Stimulated activated memory B cell treated with anti-CD40 and anti-IgM and Interleukin-4, amounts not matched to agents 10 μg/mL and 1 μg/mL and 100 μg/mL, for 72 hours (primary cell): ENCODE results near the gene SARNP.
"Not testable (repeated sequence)": the region's sequence is repeated elsewhere in the genome, so short reads cannot be mapped to it uniquely, and the experiment has no call there.

Experiments
- ATAC-seq: fragments of 150-1000 bp; cut with Tn5 transposase; 2 replicates; pipeline ENCODE4 v1.10.0; 2021
- H3K27ac Mint-ChIP-seq: one replicate; pipeline ENCODE4 v1.8.0; 2022; ENCODE audit warnings: mild to moderate bottlenecking, mixed read lengths
- H3K27me3 Mint-ChIP-seq: one replicate; pipeline ENCODE4 v1.8.0; 2022; ENCODE audit warnings: mixed read lengths
- H3K36me3 Mint-ChIP-seq: one replicate; pipeline ENCODE4 v1.8.0; 2022; ENCODE audit warnings: mixed read lengths
- H3K4me1 Mint-ChIP-seq: one replicate; pipeline ENCODE4 v1.8.0; 2022; ENCODE audit warnings: mixed read lengths
- H3K4me3 Mint-ChIP-seq: one replicate; pipeline ENCODE4 v1.8.0; 2022; ENCODE audit warnings: mild to moderate bottlenecking, moderate library complexity, mixed read lengths
- H3K9me3 Mint-ChIP-seq: one replicate; pipeline ENCODE4 v1.8.0; 2022; ENCODE audit warnings: mixed read lengths

The SARNP gene

GRCh38 chr12:55817345-55818139 is at the start of gene SARNP, which contains the start of gene ORMDL2:
TSS of gene SARNP (minus strand) at chr12:55817724. CDS start at chr12:55817701, 23 bp downstream.
TSS of gene ORMDL2 (plus strand) at chr12:55818041. CDS start at chr12:55819000, 959 bp downstream.
- H3K4me3 Mint-ChIP-seq: no peak within 1 kb of the TSS
- ATAC-seq: peak; percentile 99
- no peaks in the 10 kb centered on the region for H3K9me3 Mint-ChIP-seq
- H3K27me3 Mint-ChIP-seq: no peaks in the 10 kb centered on the region
- peaks cover 31% of the 10 kb centered on the region for H3K4me1 Mint-ChIP-seq
- H3K36me3 Mint-ChIP-seq: peaks cover 29% of the 10 kb centered on the region
- H3K27ac Mint-ChIP-seq: no peak within 1 kb of the TSS

GRCh38 chr12:55866454-55867004 is 49.0 kb upstream of the SARNP start:
- H3K4me3 Mint-ChIP-seq, H3K36me3 Mint-ChIP-seq, H3K27me3 Mint-ChIP-seq, H3K27ac Mint-ChIP-seq, ATAC-seq, H3K4me1 Mint-ChIP-seq, H3K9me3 Mint-ChIP-seq: not testable (repeated sequence)

- H3K9me3 Mint-ChIP-seq: peaks cover 3% of the 10 kb centered on the region
These were observed 47.8 kb upstream of the SARNP start for GRCh38 chr12:55865327-55865726.

GRCh38 chr12:55862931-55863330 is 45.4 kb upstream of the SARNP start:
- not testable (repeated sequence) for H3K4me3 Mint-ChIP-seq, H3K36me3 Mint-ChIP-seq, H3K4me1 Mint-ChIP-seq, H3K27ac Mint-ChIP-seq, H3K27me3 Mint-ChIP-seq, H3K9me3 Mint-ChIP-seq, ATAC-seq

More at GRCh38 chr12:55865327-55865726, 47.8 kb upstream of the SARNP start:
- H3K27ac Mint-ChIP-seq: no peak overlapping the region
- no peak for ATAC-seq
- no peaks in the 10 kb centered on the region for H3K36me3 Mint-ChIP-seq
- no peaks in the 10 kb centered on the region for H3K27me3 Mint-ChIP-seq
- H3K4me3 Mint-ChIP-seq: no peak overlapping the region
- no peaks in the 10 kb centered on the region for H3K4me1 Mint-ChIP-seq

GRCh38 chr12:55862286-55862685 is 44.8 kb upstream of the SARNP start:
- Mint-ChIP-seq H3K27me3 (no peaks in the 10 kb centered on the region), H3K4me3 (no peak overlapping the region), H3K36me3 (no peaks in the 10 kb centered on the region), H3K9me3 (peaks cover 3% of the 10 kb centered on the region), H3K4me1 (no peaks in the 10 kb centered on the region), H3K27ac (no peak overlapping the region)
- ATAC-seq: no peak

GRCh38 chr12:55861871-55862270 is 44.3 kb upstream of the SARNP start:
- Mint-ChIP-seq H3K36me3 (no peaks in the 10 kb centered on the region), H3K9me3 (peaks cover 3% of the 10 kb centered on the region), H3K27ac (no peak overlapping the region), H3K4me3 (no peak overlapping the region), H3K27me3 (no peaks in the 10 kb centered on the region), H3K4me1 (no peaks in the 10 kb centered on the region)
- no peak for ATAC-seq

GRCh38 chr12:55861396-55861795 is 43.9 kb upstream of the SARNP start:
- no peaks in the 10 kb centered on the region for H3K36me3 Mint-ChIP-seq
- no peak overlapping the region for H3K27ac Mint-ChIP-seq
- no peaks in the 10 kb centered on the region for H3K4me1 Mint-ChIP-seq
- no peak overlapping the region for H3K4me3 Mint-ChIP-seq
- peaks cover 3% of the 10 kb centered on the region for H3K9me3 Mint-ChIP-seq
- H3K27me3 Mint-ChIP-seq: no peaks in the 10 kb centered on the region
- ATAC-seq: no peak

- Mint-ChIP-seq H3K4me3 (no peak overlapping the region), H3K36me3 (no peaks in the 10 kb centered on the region), H3K9me3 (no peaks in the 10 kb centered on the region), H3K27me3 (peaks cover 23% of the 10 kb centered on the region), H3K27ac (no peak overlapping the region), H3K4me1 (peaks cover under 1% of the 10 kb centered on the region)
- no peak for ATAC-seq
These were observed 35.2 kb upstream of the SARNP start for GRCh38 chr12:55852740-55853139.

GRCh38 chr12:55850893-55851292 is 33.4 kb upstream of the SARNP start:
- no peaks in the 10 kb centered on the region for H3K9me3 Mint-ChIP-seq
- no peak overlapping the region for H3K27ac Mint-ChIP-seq
- peaks cover 8% of the 10 kb centered on the region for H3K4me1 Mint-ChIP-seq
- peaks cover 23% of the 10 kb centered on the region for H3K27me3 Mint-ChIP-seq
- ATAC-seq: no peak
- no peak overlapping the region for H3K4me3 Mint-ChIP-seq
- H3K36me3 Mint-ChIP-seq: no peaks in the 10 kb centered on the region

GRCh38 chr12:55850401-55850800 is 32.9 kb upstream of the SARNP start:
- H3K4me3 Mint-ChIP-seq: no peak overlapping the region
- no peaks in the 10 kb centered on the region for H3K36me3 Mint-ChIP-seq
- no peak for ATAC-seq
- H3K4me1 Mint-ChIP-seq: peaks cover 8% of the 10 kb centered on the region
- H3K9me3 Mint-ChIP-seq: no peaks in the 10 kb centered on the region
- no peak overlapping the region for H3K27ac Mint-ChIP-seq
- peaks cover 23% of the 10 kb centered on the region for H3K27me3 Mint-ChIP-seq

GRCh38 chr12:55849616-55850343 is 32.3 kb upstream of the SARNP start:
- peaks cover 23% of the 10 kb centered on the region for H3K27me3 Mint-ChIP-seq
- no peak overlapping the region for H3K4me3 Mint-ChIP-seq
- no peak for ATAC-seq
- peaks cover 8% of the 10 kb centered on the region for H3K4me1 Mint-ChIP-seq
- no peaks in the 10 kb centered on the region for H3K36me3 Mint-ChIP-seq
- no peaks in the 10 kb centered on the region for H3K9me3 Mint-ChIP-seq
- no peak overlapping the region for H3K27ac Mint-ChIP-seq

- no peak for ATAC-seq
- Mint-ChIP-seq H3K36me3 (no peaks in the 10 kb centered on the region), H3K9me3 (no peaks in the 10 kb centered on the region), H3K27me3 (peaks cover 22% of the 10 kb centered on the region), H3K4me3 (no peak overlapping the region), H3K4me1 (peaks cover 8% of the 10 kb centered on the region), H3K27ac (peak overlapping the region; percentile 53)
These were observed 30.2 kb upstream of the SARNP start for GRCh38 chr12:55847603-55848291.

GRCh38 chr12:55847033-55847432 is 29.5 kb upstream of the SARNP start:
- H3K27ac Mint-ChIP-seq: peak overlapping the region; percentile 53
- peak; percentile 64 for ATAC-seq
- peaks cover 8% of the 10 kb centered on the region for H3K4me1 Mint-ChIP-seq
- H3K4me3 Mint-ChIP-seq: no peak overlapping the region
- H3K9me3 Mint-ChIP-seq: no peaks in the 10 kb centered on the region
- H3K36me3 Mint-ChIP-seq: no peaks in the 10 kb centered on the region
- H3K27me3 Mint-ChIP-seq: peaks cover 15% of the 10 kb centered on the region

- ATAC-seq: no peak
- Mint-ChIP-seq H3K27ac (no peak overlapping the region), H3K27me3 (peaks cover 13% of the 10 kb centered on the region), H3K36me3 (no peaks in the 10 kb centered on the region), H3K4me3 (no peak overlapping the region), H3K4me1 (peaks cover 8% of the 10 kb centered on the region), H3K9me3 (no peaks in the 10 kb centered on the region)
These were observed 28.4 kb upstream of the SARNP start for GRCh38 chr12:55845785-55846496.

GRCh38 chr12:55845361-55845760 is 27.8 kb upstream of the SARNP start:
- peaks cover 15% of the 10 kb centered on the region for H3K27me3 Mint-ChIP-seq
- H3K36me3 Mint-ChIP-seq: no peaks in the 10 kb centered on the region
- no peak overlapping the region for H3K27ac Mint-ChIP-seq
- H3K4me1 Mint-ChIP-seq: peaks cover 8% of the 10 kb centered on the region
- ATAC-seq: no peak
- no peaks in the 10 kb centered on the region for H3K9me3 Mint-ChIP-seq
- H3K4me3 Mint-ChIP-seq: no peak overlapping the region
